ENCODE data around the gene RFNG.

GRCh38 chr17:82013341-82013740, 38.3 kb downstream of the RFNG start:
- TF ChIP-seq EZH2 (IDR thresholded peaks at IDR 0.05; ENCODE audit: borderline replicate concordance, low read depth, low read length, poor library complexity, severe bottlenecking) (no peak), CTCF (conservative IDR thresholded peaks at IDR 0.05; ENCODE audit: low read depth, low read length) (no peak)

Measured in A673 (cell line).